ENCODE results near the gene EIF4G3.

EIF4G3 gene

GRCh38 chr1:20981915-20982314 is 194.8 kb downstream of the EIF4G3 start:
- TF ChIP-seq TAF1 (IDR thresholded peaks at IDR 0.05; ENCODE audit: borderline replicate concordance, insufficient read depth, low read length) (no peak), SIN3A (IDR thresholded peaks at IDR 0.05; ENCODE audit: borderline replicate concordance, insufficient read depth, low read length) (no peak), FOXP2 (optimal IDR thresholded peaks at IDR 0.05; ENCODE audit: borderline replicate concordance, extremely low read depth, extremely low read length, insufficient read depth) (no peak), POLR2AphosphoS5 (IDR thresholded peaks at IDR 0.05; ENCODE audit: low read depth, low read length) (no peak), REST (IDR thresholded peaks at IDR 0.05; ENCODE audit: insufficient read depth in 1 of 2, low read depth in 2 of 2, low read length in 2 of 2) (no peak)

GRCh38 chr1:20980051-20980450 is 196.6 kb downstream of the EIF4G3 start:
- no peak for TF ChIP-seq REST (IDR thresholded peaks at IDR 0.05; ENCODE audit: insufficient read depth in 1 of 2, low read depth in 2 of 2, low read length in 2 of 2)
- no peak for TF ChIP-seq POLR2AphosphoS5 (IDR thresholded peaks at IDR 0.05; ENCODE audit: low read depth, low read length)
- no peak for TF ChIP-seq FOXP2 (optimal IDR thresholded peaks at IDR 0.05; ENCODE audit: borderline replicate concordance, extremely low read depth, extremely low read length, insufficient read depth)

GRCh38 chr1:20978413-20978812 is 198.3 kb downstream of the EIF4G3 start:
- TF ChIP-seq TAF1 (IDR thresholded peaks at IDR 0.05; ENCODE audit: borderline replicate concordance, insufficient read depth, low read length), result no peak
- TF ChIP-seq POLR2AphosphoS5 (IDR thresholded peaks at IDR 0.05; ENCODE audit: low read depth, low read length), result no peak
- TF ChIP-seq FOXP2 (optimal IDR thresholded peaks at IDR 0.05; ENCODE audit: borderline replicate concordance, extremely low read depth, extremely low read length, insufficient read depth), result no peak
- no peak for TF ChIP-seq REST (IDR thresholded peaks at IDR 0.05; ENCODE audit: insufficient read depth in 1 of 2, low read depth in 2 of 2, low read length in 2 of 2)
- TF ChIP-seq SIN3A (IDR thresholded peaks at IDR 0.05; ENCODE audit: borderline replicate concordance, insufficient read depth, low read length), result no peak

GRCh38 chr1:20975668-20976067 is 201.0 kb downstream of the EIF4G3 start:
- no peak for TF ChIP-seq TAF1 (IDR thresholded peaks at IDR 0.05; ENCODE audit: borderline replicate concordance, insufficient read depth, low read length)
- no peak for TF ChIP-seq FOXP2 (optimal IDR thresholded peaks at IDR 0.05; ENCODE audit: borderline replicate concordance, extremely low read depth, extremely low read length, insufficient read depth)
- TF ChIP-seq POLR2AphosphoS5 (IDR thresholded peaks at IDR 0.05; ENCODE audit: low read depth, low read length), result no peak
- no peak for TF ChIP-seq SIN3A (IDR thresholded peaks at IDR 0.05; ENCODE audit: borderline replicate concordance, insufficient read depth, low read length)
- no peak for TF ChIP-seq REST (IDR thresholded peaks at IDR 0.05; ENCODE audit: insufficient read depth in 1 of 2, low read depth in 2 of 2, low read length in 2 of 2)

- TF ChIP-seq POLR2AphosphoS5 (IDR thresholded peaks at IDR 0.05; ENCODE audit: low read depth, low read length) (no peak), FOXP2 (optimal IDR thresholded peaks at IDR 0.05; ENCODE audit: borderline replicate concordance, extremely low read depth, extremely low read length, insufficient read depth) (no peak), SIN3A (IDR thresholded peaks at IDR 0.05; ENCODE audit: borderline replicate concordance, insufficient read depth, low read length) (no peak), TAF1 (IDR thresholded peaks at IDR 0.05; ENCODE audit: borderline replicate concordance, insufficient read depth, low read length) (no peak), REST (IDR thresholded peaks at IDR 0.05; ENCODE audit: insufficient read depth in 1 of 2, low read depth in 2 of 2, low read length in 2 of 2) (no peak)
Observed at GRCh38 chr1:20974951-20975350, 201.7 kb downstream of the EIF4G3 start.
